Transverse colon (tissue), 3 donors: ENCODE data around the gene POMT1.

Experiments used
- CTCF ChIP-seq, 5 experiments: fragments of 200-600 bp in 3 of 5; fragments of 450-650 bp in 2 of 5; sonication (generic) in 3 of 5; IDR thresholded peaks; 1 replicate in 2 of 5; 2 replicates in 3 of 5; pipeline ENCODE4 v1.5.1; 2016 to 2017; ENCODE audit warnings: antibody characterized with exemption in 5 of 5, inconsistent platforms in 3 of 5, mild to moderate bottlenecking in 2 of 5, moderate library complexity in 1 of 5
- EP300 ChIP-seq: sonication (generic); formaldehyde crosslinking; IDR thresholded peaks from one replicate; pipeline ENCODE4 v1.6.1; 2017; ENCODE audit warnings: antibody characterized with exemption, low read depth
- POLR2A ChIP-seq: fragments of 450-650 bp; IDR thresholded peaks from one replicate; pipeline ENCODE4 v1.6.1; 2016; ENCODE audit warnings: antibody characterized with exemption, mild to moderate bottlenecking, moderate library complexity

DNA sequence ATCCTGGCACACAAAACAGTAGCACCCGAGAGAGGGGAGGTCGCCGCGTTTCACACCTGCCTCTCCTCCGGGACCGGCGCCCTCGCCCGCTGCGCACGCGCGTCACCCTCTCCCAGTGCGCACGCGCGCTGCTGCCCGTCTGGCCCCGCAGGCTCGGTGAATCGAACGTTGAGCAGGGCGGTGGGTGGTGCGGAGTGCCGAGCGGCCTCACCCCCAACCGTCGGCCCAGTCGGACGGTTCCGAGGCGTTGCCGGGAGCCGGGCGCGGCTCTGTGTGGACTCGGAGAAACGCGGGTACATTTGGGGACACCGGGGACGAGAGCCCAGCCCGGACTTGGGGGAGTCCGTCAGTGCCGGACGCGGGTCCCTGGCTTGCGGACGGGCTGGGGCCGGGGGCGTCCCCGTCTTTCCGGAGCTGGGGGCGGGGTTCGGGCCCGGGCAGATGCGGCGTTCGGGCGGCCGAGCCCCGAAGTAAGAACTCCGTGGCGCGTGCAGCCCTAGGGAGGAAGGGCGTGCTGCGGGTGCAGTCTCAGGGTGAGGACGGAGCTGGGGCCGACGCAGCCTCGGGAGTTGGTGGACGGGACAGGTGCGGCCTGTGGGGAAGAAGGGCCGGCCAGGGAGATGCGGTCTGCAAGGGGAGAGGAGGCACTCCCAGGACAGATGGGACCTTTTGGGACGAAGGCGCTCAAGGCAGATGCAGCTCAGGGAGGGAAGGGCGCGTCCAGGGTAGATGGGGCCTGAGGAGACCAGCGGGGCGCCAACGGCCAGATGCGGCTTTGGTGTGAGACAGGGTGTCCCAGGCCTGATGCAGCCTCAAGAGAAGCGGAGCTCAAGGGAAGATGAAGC lies at the start of gene POMT1:
- TF ChIP-seq POLR2A (peak; percentile 48), CTCF (IDR thresholded peaks at IDR 0.05) (no peak), EP300 (no peak)
